ENCODE measurements around the gene SLC17A5.
"Not testable (repeated sequence)": the region's sequence is repeated elsewhere in the genome, so short reads cannot be mapped to it uniquely, and the experiment has no call there.

SLC17A5 gene

DNA sequence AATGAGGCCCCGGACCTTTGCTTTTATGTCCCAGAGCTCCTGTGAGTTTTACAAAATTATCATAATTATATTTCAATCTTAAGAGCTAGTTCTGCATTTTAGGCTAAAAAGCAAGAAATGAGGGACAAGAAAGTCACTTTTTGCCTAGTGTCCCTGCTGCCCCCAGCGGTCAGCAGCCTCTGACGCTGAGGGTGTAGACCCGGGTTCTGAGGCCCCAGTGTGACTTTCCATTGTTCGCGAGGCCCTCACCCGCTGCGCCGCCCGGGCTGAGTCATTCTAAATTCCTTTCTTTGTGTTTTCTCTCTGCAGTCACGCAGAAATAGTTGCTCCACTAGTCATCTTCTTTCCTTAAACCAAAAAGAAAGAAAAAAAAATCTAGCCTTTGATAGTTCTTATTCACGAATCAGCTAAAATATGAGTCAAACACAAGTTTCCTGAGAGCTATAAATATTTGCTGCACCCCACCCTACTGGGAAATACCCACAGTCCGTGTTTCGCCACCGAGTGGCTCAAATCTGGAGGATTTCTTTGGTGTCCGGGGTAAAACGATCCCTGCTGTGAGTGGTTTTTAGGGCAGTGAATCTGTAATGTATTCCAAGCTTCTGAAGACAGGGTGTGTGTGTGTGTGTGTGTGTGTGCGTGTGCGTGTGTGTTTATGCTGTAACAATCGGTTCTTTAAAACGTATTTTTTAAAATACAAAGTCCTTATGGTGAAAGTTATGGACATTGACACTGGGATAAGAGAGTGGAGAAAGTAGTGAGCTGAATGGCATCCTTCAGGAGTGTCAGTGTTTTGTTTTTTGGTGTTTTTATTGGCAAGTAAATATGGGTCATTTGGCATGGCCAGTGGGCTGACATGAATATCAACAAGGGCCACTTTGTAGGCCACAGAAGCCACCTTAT, 73.3 kb downstream of the SLC17A5 start:
- DNase-seq = peak; percentile 83 to 92
- Histone ChIP-seq H3K4me3 (peak overlapping the region; percentile 40 to 49), H3K9me3 (no peaks in the 10 kb centered on the region), H3K4me1 (peaks cover 0 to 32% (median 19%) of the 10 kb centered on the region in 4 donors), H3K36me3 (no peaks in the 10 kb centered on the region), H3K27me3 (no peaks in the 10 kb centered on the region), H3K27ac (peak overlapping the region; percentile 85 to 96)
- TF ChIP-seq, protein P1, sequence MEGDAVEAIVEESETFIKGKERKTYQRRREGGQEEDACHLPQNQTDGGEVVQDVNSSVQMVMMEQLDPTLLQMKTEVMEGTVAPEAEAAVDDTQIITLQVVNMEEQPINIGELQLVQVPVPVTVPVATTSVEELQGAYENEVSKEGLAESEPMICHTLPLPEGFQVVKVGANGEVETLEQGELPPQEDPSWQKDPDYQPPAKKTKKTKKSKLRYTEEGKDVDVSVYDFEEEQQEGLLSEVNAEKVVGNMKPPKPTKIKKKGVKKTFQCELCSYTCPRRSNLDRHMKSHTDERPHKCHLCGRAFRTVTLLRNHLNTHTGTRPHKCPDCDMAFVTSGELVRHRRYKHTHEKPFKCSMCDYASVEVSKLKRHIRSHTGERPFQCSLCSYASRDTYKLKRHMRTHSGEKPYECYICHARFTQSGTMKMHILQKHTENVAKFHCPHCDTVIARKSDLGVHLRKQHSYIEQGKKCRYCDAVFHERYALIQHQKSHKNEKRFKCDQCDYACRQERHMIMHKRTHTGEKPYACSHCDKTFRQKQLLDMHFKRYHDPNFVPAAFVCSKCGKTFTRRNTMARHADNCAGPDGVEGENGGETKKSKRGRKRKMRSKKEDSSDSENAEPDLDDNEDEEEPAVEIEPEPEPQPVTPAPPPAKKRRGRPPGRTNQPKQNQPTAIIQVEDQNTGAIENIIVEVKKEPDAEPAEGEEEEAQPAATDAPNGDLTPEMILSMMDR (IDR thresholded peaks at IDR 0.05) = peak; percentile 27 to 33
- intact Hi-C loops (cut with DNase I; ENCODE audit: low total_unique reads) = loop anchor here (2.0 kb wide), 1 partner anchor 60 kb away; the partner anchor contains the start of gene EEF1A1

DNA sequence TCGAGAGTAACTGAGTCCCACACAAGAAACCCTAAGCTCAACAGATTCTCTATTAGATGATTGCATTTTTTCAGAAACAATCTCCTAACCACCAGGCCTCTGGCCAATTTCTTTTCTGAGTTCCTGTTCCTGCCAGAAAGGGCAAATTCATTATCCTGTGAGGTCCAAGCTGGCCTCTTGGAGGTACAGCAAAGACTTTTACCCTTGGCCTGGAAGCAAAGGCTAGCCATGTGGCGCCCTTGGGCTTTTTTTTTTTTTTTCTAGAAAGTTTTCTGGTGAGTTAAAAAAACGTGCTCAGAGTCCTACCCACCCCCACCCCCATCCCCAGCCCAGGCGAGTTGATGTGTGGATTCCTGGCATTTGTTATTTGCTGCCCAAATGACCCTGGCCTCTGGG, 73.9 kb downstream of the SLC17A5 start:
- DNase-seq = peak in 1 of 2 donors; percentile 26
- no peaks in the 10 kb centered on the region for H3K27me3 ChIP-seq
- H3K27ac ChIP-seq = peak overlapping the region; percentile 85 to 96
- intact Hi-C loops (cut with DNase I; ENCODE audit: low total_unique reads) = loop anchor here (2.0 to 5.0 kb wide), 2 partner anchors 59 to 1507 kb away; partner anchors contain the start of gene EEF1A1
- peaks cover 0 to 26% (median 16%) of the 10 kb centered on the region in 4 donors for H3K4me1 ChIP-seq
- H3K4me3 ChIP-seq = peak overlapping the region; percentile 40 to 49
- TF ChIP-seq, protein P1 (IDR thresholded peaks at IDR 0.05) = no peak
- no peaks in the 10 kb centered on the region for H3K36me3 ChIP-seq
- H3K9me3 ChIP-seq = no peaks in the 10 kb centered on the region

DNA sequence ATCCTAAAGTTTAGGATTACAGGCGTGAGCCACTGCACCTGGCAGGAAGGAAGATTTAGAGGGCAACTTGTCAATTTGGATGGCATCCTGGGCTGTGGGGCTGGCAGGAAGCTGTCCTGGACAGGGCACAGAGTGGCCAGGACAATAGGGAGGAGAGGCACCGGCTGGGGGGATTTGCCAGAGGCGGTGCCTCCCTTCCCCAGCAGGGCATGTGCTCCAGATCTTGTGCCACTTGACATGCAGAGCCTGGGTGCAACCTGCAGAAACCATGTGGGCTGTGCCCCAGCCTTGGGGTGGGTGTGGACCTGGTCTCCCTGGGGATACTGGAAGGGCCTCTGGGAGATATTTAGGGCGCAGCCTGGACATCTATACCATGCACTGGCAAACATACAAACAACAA, 74.4 kb downstream of the SLC17A5 start:
- Histone ChIP-seq H3K4me1 (peaks cover 0 to 23% (median 16%) of the 10 kb centered on the region in 4 donors), H3K9me3 (no peaks in the 10 kb centered on the region), H3K27me3 (no peaks in the 10 kb centered on the region), H3K4me3 (peak overlapping the region in 1 of 2 donors; percentile 40), H3K36me3 (no peaks in the 10 kb centered on the region), H3K27ac (peak overlapping the region; percentile 85 to 96)
- TF ChIP-seq, protein P1 (IDR thresholded peaks at IDR 0.05) = no peak
- no peak for DNase-seq
- intact Hi-C loops (cut with DNase I; ENCODE audit: low total_unique reads) = loop anchor here (5.0 kb wide), 1 partner anchor 1508 kb away; no protein-coding TSS in a partner anchor

DNA sequence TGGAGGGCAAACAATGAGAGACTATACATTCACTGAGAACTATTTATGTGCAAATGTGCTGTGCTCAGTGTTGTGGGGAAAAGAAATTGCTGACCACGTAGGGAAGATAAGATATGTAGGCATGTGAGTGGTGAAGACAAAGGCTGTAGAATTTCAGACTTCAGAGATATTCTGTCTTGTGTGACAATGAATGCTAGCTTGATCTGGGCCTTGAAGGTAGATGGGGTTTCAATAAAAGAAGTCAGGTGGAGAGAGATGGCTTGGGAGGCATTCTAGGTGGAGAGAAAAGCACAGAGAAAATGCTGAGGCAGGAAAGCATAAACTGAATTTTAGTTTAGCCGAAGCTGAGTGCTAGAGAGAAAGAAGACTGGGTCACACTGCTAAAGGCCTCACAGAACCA, 76.1 kb downstream of the SLC17A5 start:
- H3K27me3 ChIP-seq = no peaks in the 10 kb centered on the region
- H3K27ac ChIP-seq = no peak overlapping the region
- intact Hi-C loops (cut with DNase I; ENCODE audit: low total_unique reads) = loop anchor here (5.0 kb wide), 1 partner anchor 1510 kb away; no protein-coding TSS in a partner anchor
- TF ChIP-seq, protein P1 (IDR thresholded peaks at IDR 0.05) = no peak
- no peak overlapping the region for H3K4me3 ChIP-seq
- peaks cover 0 to 23% (median 16%) of the 10 kb centered on the region in 4 donors for H3K4me1 ChIP-seq
- no peaks in the 10 kb centered on the region for H3K9me3 ChIP-seq
- no peaks in the 10 kb centered on the region for H3K36me3 ChIP-seq
- no peak for DNase-seq

DNA sequence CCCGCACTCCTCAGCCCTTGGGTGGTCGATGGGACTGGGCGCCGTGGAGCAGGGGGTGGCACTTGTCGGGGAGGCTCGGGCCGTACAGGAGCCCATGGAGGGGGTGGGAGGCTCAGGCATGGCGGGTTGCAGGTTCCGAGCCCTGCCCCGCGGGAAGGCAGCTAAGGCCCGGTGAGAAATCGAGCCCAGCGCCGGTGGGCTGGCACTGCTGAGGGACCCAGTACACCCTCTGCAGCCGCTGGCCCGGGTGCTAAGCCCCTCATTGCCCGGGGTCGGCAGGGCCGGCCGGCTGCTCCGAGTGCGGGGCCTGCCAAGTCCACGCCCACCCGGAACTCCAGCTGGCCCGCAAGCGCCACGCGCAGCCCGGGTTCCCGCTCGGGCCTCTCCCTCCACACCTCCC, 81.3 kb downstream of the SLC17A5 start:
- H3K4me1 ChIP-seq; H3K27me3 ChIP-seq; H3K9me3 ChIP-seq; H3K4me3 ChIP-seq; intact Hi-C loops (cut with DNase I; ENCODE audit: low total_unique reads); H3K27ac ChIP-seq; H3K36me3 ChIP-seq; DNase-seq: not testable (repeated sequence)

DNA sequence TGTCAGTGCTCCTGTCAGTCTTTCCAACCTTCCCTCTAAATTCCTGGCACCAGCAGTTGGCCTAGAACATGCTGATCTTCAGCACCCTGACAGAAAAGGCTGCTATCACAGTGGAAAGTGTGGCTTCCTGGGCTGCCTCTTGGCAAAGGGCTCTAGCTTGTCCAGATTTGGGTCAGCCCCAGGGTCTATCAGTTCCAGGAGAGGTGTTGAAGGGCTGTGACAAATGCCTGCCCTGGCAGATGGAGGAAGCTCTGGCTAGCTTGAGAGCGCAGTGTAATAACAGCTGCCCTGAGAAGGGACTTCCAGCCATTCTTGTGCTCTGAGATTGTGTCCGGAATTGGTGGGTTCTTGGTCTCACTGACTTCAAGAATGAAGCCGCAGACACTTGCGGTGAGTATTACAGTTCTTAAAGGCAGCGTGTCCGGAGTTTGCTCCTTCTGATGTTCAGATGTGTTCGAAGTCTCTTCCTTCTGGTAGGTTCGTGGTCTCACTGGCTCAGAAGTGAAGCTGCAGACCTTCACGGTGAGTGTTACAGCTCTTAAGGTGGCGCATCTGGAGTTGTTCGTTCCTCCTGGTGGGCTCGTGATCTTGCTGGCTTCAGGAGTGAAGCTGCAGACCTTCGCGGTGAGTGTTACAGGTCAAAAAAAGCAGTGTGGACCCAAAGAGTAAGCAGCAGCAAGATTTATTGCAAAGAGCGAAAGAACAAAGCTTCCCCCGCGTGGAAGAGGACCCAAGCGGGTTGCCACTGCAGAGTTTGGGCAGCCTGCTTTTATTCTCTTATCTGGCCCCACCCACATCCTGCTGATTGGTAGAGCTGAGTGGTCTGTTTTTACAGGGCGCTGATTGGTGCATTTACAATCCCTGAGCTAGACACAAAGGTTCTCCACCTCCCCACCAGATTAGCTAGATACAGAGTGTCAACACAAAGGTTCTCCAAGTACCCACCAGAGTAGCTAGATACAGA, 82.3 kb downstream of the SLC17A5 start:
- H3K27ac ChIP-seq; H3K9me3 ChIP-seq; H3K4me1 ChIP-seq; DNase-seq; H3K36me3 ChIP-seq; H3K4me3 ChIP-seq; intact Hi-C loops (cut with DNase I; ENCODE audit: low total_unique reads); H3K27me3 ChIP-seq: not testable (repeated sequence)

All from tibial artery (tissue), 4 donors.